SHP77 (cell line): ENCODE measurements around the gene SIGLEC8.
"Not testable (repeated sequence)": the region's sequence is repeated elsewhere in the genome, so short reads cannot be mapped to it uniquely, and the experiment has no call there.

Experiments
- DNase-seq, 2 experiments: peaks; one replicate each; lab custom pipeline; 2025; lab: John Stamatoyannopoulos, UW

Gene SIGLEC8

DNA sequence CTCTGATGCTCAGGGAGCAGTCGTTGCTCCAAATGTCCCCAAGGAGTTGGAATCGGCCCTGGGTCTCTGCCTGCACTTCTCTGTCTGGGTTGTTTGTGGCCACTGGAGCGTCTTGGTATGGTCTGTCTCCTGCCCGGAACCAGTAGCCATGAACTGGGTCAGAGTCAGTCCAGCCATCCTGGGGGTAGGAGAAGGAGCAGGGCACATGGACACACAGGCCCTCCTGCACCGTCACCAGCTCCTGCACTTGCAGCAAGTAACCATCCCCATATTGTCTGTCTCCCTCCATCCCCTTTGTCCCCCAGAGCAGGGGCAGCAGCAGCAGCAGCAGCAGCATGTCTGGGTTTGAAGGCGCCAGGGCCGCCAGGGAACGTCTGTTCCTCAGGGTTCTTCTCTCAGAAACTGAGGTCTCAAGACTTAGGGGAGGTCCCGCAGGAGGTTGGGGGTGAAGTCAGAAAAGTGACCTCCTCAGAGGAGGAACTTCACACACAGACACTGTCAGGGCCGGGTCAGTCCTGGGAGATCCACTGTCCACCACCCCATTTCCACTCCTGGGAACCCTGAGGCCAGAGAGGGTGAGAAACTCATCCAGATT is at the start of gene SIGLEC8:
Gene SIGLEC8 (minus strand): TSS at position 404 of the 595 bp plus-strand sequence. CDS start 67 bp downstream, at position 337.
- no peak for DNase-seq

DNA sequence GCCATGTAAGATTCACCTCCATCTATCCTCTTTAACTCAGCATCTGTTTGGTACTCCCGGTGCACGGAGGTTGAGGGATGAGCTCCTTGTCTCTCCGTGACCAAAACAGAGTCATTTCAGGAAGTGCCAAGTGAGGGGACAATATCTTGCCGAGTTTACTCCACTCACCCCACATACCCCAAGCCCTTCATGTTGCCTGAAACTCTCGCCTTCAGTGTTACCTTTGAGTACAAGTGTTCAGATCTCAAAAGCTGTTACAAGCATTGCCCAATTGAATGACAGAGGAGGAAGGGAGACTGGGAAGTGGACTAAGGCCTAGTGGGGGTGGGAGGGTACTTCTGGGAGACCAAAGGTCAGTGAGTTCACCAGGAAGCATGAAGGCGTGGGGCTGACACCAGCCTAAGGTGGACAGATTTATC is 49.4 kb upstream of the SIGLEC8 start:
- DNase-seq: no peak

DNA sequence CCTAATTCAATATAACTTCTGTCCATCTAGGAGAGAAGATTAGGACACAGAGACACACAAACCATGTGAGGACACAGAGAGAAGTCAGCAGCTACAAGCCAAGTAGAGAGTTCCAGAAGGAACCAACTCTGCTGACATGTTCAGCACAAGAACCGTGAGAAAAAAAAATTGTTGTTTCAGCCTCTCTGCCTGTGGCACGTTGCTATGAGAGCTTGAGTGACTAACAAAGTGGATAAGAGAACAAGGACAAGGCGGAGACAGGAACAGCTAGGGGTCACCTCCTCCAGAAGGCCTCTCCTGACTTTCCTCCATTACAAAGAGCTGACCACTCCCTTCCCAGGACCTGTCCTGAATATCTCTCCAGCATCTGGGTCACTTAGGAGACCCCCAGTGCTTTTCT is 48.9 kb upstream of the SIGLEC8 start:
- no peak for DNase-seq

DNA sequence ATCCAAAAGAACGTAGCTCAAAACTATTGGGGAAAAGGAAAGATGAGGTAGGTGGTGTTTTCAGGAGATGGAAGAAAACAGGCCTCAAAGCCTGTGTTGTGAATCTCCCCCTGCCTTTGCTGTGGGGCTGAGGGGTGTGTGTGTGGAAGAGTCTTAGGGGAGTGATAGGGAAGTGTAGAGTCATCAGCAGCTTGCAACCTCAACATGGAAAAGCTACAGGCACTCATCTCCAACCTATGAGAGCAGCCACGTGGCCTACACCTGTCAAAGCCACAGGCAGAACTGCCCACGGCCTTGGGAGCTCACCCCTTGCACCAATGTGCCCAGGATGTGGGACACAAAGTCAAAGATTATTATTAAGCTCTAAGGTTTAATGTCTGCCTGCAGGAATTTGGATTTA is 47.6 kb upstream of the SIGLEC8 start:
- DNase-seq: no peak

DNA sequence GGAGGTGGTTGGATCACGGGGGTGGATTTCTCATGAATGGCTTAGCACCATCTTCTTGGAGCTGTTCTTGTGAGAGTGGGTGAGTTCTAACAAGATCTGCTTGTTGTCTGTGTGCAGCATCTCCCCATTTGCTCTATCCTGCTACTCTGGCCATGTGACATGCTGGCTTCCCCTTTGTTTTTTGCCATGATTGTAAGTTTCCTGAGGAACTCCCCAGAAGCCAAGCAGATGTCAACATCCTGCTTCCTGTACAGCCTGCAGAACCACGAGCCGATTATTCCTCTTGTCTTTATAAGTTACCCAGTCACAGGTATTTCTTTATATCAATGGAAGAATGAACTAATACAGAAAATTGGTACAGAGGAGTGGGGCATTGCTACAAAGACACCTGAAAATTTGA is 45.6 kb upstream of the SIGLEC8 start:
- no peak for DNase-seq

DNA sequence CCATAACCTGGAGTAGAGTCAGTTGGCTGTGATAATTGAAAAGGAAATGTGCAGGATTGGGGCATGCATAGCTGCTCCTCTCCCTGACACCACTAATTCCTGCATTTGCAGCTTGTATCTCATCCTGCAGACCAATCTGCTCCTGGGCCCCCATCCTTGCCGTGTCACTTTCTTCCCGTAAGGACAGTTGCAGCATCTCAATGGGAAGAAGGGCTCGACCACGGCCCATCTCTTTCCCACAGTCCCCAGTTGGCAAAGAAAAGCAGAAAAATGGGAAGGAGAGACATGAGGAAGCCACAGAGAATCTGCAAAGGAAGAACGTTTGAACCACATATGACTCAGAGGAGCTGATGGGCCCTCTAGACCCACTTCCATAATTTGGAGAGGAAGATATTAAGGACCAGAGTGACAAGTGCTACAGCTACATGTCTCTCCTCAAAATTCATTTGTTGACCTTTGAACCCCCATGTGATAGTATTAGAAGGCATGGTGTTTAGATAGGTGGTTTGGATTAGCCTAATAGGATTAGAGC is 45.1 kb upstream of the SIGLEC8 start:
- no peak for DNase-seq

DNA sequence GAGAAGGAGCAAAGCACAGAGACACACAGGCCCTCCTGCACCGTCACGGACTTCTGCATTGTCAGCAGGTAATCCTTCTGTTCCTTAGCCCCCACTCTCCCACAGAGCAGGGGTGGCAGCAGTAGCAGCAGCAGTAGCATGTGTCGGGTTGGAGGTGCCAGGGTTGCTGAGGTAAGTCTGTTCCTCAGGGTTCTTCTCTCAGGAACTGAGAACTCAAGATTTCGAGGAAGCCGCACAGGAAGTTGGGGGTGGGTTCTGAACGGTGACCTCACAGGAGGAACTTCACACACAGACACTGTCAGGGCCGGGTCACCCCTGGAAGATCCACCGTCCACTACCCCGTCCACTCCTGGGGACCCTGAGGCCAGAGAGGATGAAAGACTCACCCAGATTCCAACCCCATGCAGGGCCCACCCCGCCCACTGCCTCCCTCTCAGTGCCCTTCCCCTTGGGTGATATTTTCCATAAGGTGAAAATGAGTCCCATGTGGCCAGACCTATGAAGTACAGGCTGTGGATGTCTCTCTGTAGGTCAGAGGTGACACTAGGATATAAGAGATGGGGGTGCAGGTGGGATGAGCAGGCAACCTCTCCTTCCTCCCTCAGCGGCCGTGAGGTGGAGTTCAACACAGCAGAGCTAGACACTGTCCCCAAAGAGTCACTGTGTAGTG is 43.5 kb upstream of the SIGLEC8 start, which contains the start of gene SIGLEC12:
Gene SIGLEC12 (minus strand): TSS at position 207 of the 670 bp plus-strand sequence. CDS start 67 bp downstream, at position 140.
- no peak for DNase-seq

DNA sequence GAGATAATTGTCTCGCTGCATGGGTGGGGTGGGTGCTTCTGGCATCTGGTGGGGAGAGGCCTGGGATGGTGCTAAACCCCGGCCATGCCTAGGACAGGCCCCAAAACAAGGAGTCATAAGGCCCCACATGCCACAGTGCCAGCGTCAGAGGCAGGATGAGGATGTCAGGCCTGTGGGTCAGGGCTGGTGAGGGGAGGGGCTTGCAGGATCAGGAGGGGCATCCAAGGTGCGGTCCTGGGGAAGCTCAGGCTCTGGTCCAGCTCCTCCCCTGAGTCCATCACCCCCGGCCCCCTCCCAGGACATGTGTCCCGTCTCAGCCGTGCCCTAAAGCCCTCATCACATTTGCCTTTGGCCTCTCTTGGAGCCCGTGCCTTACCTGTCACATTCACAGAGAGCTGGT is 42.7 kb upstream of the SIGLEC8 start:
- not testable (repeated sequence) for DNase-seq

DNA sequence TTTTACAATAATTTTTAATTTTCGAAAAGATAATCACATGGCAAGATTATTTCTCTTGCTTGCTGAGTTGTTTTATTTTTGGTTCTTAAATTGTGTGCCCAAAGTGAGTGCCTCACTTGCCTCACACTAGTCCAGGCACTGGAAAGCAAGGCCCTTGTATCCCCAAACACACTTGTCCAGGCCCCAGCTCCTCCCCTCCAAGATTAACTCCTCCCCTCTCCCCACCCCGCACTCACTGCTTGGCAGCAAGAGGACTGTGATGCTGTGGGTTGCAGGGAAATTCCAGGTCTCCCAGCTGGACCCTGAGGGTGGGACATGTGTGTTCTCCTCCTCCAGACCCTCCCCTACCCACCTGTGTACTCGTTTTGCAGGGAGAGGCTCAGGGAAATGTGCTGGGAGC is 39.4 kb upstream of the SIGLEC8 start:
- DNase-seq: no peak

DNA sequence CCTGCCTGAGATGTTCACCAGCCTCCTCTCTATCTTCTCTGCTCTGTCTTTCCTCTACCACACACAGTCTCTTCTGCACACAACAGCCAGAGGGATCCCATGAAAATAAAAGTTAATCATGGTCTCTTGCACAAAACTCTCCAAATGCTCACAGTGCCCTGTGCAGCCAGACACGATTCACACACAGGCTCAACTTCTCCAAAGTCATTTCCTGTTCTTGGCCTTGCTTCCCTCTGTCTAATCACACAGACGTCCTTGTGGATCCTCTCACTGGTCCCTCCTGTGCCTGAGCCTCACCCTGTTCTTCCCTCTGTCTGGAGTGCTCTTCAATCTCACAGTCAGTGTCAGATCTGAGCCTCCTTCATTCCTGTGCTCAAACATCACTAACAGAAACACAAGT is 35.5 kb upstream of the SIGLEC8 start:
- DNase-seq: no peak

DNA sequence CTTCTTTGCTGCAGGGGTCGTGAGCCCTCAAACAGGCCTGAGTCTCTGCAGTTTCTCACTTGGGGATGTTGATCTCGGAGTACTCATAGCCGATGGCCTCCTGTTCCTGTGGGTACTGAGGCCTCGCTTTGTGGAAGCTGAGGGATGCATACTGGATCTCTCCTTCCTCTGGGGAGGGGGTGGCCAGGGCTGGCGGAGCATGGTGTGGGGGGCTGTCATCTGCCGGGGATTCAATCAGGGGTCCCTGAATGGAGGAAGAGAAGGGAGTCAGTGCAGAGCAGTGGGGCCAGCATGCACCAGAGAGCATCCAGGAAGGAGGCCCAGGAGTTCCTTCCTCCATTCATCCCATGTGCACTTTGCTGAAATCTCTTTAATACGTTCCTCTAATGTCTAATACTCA is 33.3 kb upstream of the SIGLEC8 start:
- no peak for DNase-seq

DNA sequence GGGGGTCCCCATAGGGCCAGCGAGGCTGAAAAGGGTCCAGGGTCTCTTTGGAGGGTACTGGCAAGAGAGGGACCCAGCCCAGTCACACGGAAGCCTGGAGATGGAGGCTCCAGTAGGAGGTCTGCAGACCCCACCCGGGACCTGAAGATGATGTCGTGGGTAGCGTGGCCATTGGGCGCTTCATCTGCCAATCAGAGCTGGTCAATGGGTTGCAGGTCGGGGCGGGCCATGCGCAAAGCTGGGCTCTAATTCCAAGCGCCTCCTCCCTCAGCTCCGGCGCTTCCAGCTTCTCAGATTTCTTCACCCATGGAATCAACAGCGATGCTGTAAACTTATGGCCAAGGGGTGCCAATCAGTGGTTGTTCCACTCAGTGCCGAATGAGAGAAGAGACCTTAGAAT is 32.4 kb upstream of the SIGLEC8 start:
- no peak for DNase-seq

DNA sequence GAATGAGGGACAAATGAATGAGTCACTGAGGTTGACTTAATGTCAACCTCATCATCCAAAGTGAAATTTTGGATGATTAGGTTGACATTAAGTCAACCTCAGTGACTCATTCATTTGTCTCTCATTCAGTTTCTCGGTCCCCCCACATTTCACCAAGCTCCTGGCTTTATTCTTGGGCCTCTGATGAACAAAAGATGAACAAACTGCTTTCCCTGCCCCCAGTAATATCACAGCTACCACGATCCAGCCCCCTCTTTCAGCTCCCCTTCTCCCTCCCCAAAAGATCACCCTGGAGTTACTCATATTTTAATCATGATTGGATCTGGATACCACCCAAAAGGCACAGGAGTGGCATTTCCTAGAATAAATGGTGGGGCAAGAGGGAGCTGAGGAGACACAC is 30.9 kb upstream of the SIGLEC8 start:
- no peak for DNase-seq

DNA sequence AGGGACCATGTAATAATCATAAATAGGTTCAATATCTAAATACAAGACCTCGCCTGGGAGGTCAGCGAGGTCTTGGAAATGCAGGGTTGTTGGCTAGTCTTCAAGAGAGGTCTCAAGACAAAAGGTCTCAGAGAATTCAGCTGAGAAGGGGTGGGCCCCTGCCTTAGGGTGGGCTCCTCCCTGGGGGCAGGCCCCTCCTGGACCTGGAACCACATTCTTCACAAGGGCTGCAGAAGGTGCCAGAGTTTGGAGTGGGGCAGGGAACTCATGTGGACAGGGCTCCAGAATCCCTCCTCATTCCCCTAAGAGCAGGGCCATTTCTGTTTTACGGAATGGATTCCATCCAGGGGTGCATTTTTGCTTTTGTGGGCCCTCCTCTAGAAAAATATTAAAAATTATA is 30.2 kb upstream of the SIGLEC8 start:
- no peak for DNase-seq

DNA sequence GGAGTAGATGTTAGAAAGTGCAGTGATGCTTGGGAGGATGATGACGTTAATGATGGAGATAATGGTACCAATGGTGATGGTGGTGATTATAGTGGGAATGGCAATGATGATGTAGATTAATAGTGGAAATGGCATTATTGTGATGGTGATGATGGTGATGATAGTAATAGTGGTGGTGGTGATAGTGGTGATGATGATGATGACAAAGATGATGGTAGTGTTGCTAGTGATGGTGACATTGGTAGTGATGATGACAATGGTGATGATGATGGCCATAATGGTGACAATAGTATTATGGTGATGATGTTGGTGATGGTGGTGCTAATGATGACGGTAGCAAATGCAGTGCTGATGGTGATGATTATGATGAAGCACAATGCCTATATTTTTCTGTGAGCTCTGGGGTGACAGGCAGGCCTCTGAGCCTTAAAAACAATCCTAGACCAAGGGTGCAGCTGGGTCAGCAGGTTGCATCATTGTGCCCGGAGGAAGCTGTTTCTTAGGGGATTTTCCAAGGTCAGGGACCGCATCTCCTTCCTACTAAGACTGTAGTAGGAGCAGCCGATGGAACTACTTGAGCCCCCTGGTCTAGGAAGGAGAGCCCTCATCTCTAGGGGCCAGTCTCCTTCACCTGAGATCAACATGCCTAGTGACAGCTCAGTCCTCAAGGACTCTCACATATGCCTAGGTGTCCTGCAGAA is 27.9 kb upstream of the SIGLEC8 start:
- DNase-seq: no peak

DNA sequence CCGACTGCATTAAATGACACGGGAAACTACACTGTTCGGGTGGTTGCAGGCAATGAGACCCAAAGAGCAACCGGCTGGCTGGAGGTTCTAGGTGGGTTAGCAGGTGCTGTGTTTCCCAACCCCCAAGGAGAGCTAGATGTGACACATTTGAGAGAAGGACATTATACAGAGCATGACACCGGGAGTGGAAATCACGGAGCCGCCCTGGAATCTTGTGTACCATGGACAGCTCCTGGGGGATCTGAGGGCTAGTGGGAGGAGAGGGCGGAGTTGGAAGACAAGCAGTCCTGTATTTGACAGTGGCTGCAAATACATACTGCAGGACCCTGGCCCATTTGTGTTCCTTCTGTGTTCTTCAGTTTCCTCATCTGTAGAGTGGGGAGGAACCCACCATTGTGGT is 22.3 kb upstream of the SIGLEC8 start:
- DNase-seq: no peak

DNA sequence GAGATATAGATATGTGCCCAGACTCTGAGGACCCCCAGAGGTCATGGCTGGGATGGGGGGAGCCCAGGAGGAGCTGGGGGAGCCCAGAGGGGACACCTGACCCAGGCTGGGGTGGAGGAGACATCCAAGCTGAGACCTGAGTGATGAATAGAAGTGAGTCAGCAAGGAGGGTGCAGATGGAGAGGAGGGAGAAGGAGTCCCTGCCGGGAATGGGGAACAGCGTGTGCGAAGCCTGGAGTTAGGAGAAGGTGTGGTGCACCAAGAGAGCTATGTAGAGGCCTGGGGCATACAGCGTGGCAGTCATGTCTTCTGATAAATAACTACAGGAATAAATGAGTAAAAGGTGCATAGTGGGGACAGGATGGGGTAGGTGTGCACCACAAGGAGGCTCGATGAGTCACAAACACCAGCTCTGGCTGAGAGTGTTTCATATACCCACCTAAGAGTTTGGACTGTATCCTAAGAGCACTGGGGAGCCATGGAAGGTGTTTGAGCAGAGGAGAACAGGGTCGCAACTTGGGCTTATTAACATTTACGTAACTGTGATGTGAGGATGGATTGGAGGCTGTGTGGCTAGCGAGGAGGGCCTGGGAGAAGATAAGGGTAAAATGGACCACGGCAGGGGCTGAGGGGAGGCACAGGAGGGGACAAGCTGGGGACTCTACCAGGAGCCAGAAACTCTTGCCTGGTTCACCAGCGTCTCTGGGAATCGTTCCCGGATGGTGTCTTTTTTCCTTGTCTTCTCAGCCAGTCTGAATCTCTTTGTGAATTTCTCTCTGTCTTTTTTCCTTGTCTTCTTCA is 21.5 kb upstream of the SIGLEC8 start:
- no peak for DNase-seq

DNA sequence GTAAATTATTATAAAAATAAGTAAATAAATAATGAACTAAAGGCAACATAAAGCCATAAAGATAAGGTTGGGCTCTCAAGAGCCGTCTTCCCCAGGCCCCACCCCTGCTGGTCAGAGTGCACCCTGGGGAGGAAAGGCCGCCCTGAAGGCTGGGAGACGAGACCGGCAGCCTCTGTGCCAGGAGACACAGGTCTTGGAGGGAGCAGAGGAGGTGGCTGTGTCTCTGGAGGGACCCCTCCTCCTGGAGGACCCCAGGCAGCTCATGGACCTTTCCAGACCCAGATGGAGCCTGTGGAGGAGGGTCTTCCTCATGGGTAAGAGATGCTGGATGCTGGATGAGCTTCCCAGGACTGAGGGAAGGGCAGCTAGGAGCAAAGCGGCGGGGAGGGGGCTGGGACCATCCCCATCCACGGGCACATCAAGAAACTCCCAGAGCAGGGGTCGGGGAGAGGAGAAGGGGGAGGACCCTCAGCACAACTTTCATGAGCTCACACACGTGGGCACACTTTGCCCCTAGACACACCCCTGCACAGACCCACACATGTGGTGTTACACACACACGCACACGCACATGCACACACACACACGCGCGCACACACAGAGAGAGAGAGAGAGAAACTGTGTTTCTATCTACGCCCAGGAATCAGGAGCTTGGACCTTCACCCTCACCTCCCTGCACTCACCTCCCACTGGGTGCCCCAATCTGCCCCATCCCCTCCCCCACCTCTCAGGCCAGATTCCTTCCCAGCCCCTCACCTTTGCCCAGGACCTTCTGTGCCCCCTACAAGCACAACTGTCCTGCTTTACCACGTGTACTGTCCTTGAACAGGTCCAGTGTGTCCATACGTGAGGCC is 20.4 kb upstream of the SIGLEC8 start, which contains the start of gene CEACAM18:
Gene CEACAM18 (plus strand): TSS at position 159 of the 854 bp plus-strand sequence.
- DNase-seq: no peak

DNA sequence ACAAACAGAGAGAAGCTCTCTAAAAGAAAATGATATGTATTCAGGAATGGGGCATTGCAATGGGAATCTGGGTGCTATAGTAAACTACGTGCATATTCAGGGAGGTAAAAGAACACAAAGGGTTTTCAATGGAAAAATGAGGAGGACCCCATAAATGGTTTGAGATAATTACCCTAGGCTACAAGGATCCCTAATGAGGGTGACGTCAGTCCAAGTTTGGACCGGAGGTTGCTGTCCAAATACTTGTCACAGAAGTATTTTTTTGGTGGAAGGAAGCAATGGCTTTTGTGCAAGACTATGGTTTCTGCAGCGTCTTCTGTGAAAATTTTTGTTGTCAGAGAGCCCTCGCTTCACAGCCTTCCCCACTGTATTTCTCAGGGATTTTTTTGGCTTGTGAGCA is 19.1 kb upstream of the SIGLEC8 start:
- DNase-seq: no peak

DNA sequence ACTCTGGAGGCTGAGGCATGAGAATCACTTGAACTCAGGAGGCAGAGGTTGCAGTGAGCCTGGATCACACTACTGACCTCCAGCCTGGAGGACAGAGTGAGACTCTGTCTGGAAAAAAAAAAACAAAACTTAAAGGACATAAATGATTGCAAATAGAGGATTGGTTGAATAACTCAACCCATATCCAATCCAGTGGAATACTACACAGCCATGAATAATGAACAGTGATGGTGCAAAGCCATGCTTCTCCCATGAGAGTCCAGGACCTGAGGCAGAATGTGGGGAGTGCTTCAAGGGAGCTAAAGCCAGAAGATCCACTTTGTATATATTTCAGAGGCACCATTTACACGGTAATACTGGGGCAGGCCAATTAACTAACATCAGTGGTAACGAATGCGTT is 17.9 kb upstream of the SIGLEC8 start:
- no peak for DNase-seq
